Activated naive CD8-positive, alpha-beta T cell treated with anti-CD3 and anti-CD28 coated beads for 36 hours (primary cell): ENCODE measurements around the gene TUBA4B. TPM values are rescaled to one million over a fixed set of nuclear protein-coding genes. Genes with fewer than 3 reads are reported as not detected.
A peak's percentile ranks its signal among the peaks of the same experiment; 100 is the strongest.
"Not testable (repeated sequence)": the region's sequence is repeated elsewhere in the genome, so short reads cannot be mapped to it uniquely, and the experiment has no call there.

ENCODE experiments used
- DNase-seq: peaks from one replicate; pipeline ENCODE4 v3.0.0; 2021
- H3K27ac Mint-ChIP-seq: one replicate; pipeline ENCODE4 v1.8.0; 2022; ENCODE audit warnings: mild to moderate bottlenecking, moderate library complexity, mixed read lengths
- H3K27me3 Mint-ChIP-seq: one replicate; pipeline ENCODE4 v1.8.0; 2022; ENCODE audit warnings: mild to moderate bottlenecking, mixed read lengths
- H3K36me3 Mint-ChIP-seq: one replicate; pipeline ENCODE4 v1.8.0; 2021; ENCODE audit warnings: mild to moderate bottlenecking, mixed read lengths
- H3K4me1 Mint-ChIP-seq: one replicate; pipeline ENCODE4 v1.8.0; 2021; ENCODE audit warnings: mixed read lengths
- H3K4me3 Mint-ChIP-seq: one replicate; pipeline ENCODE4 v1.8.0; 2022; ENCODE audit warnings: mild to moderate bottlenecking, moderate library complexity, mixed read lengths
- H3K9me3 Mint-ChIP-seq: one replicate; pipeline ENCODE4 v1.8.0; 2022; ENCODE audit warnings: mixed read lengths
- total RNA-seq, 2 experiments: library from RNA; stranded (reverse); gene quantifications; one replicate each; pipeline ENCODE4 v1.2.3, GENCODE V29; 2021

The TUBA4B gene
- total RNA-seq, 2 experiments from 2014 or later, result not detected

DNA sequence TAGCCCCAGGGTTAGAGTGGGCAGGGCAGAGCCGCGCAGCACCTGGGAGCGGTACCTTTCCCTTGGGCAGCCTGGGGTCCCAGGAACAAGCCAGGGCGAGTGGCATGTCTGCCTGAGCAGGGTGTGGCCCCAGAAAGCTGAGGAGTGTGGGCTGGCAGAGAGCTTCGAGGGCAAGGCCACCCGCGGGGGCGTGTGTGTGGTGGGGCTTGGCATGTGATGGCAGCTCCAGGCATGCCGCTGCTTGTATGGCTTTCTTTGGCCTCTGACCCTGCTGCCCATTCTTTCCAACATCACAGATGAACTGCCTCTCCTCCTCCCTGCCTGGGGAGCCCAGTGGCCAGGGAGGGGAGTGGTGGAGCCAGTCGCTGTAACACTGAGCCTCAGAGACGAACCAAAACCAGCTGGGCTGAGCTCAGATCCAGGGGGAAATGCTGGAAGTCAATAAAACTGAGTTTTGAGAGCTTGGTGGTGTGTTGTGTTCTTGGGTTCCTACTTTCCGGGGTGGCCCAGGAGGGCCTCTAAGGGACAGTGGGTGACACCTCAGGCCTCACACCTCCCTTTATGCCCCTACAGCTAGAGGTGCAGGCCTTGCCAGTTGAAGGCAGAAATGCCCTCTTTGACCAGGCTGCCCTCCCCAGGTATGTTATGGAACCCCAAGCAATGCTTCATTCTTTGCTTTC, 33.5 kb downstream of the TUBA4B start:
- Mint-ChIP-seq H3K4me3 (no peak overlapping the region), H3K27me3 (no peaks in the 10 kb centered on the region)
- no peak for DNase-seq

DNA sequence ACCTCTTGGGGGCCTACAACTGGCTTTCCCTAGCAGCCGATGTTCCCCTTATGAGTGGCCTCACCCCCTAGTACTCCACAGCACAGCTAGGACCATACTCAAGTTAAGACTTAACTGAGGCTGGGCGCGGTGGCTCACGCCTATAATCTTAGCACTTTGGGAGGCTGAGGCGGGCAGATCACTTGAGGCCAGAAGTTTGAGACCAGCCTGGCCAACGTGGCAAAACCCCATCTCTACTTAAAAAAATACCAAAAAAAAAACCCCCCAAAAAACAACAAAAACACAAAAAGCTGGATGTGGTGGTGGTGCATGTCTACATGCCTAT, 34.0 kb downstream of the TUBA4B start:
- not testable (repeated sequence) for H3K27ac Mint-ChIP-seq, H3K4me3 Mint-ChIP-seq, H3K27me3 Mint-ChIP-seq, DNase-seq, H3K9me3 Mint-ChIP-seq, H3K4me1 Mint-ChIP-seq, H3K36me3 Mint-ChIP-seq

More for the DNA sequence above, 33.5 kb downstream of the TUBA4B start:
- Mint-ChIP-seq H3K4me1 (peaks cover 8% of the 10 kb centered on the region), H3K9me3 (no peaks in the 10 kb centered on the region), H3K36me3 (peaks cover 10% of the 10 kb centered on the region), H3K27ac (no peak overlapping the region)

DNA sequence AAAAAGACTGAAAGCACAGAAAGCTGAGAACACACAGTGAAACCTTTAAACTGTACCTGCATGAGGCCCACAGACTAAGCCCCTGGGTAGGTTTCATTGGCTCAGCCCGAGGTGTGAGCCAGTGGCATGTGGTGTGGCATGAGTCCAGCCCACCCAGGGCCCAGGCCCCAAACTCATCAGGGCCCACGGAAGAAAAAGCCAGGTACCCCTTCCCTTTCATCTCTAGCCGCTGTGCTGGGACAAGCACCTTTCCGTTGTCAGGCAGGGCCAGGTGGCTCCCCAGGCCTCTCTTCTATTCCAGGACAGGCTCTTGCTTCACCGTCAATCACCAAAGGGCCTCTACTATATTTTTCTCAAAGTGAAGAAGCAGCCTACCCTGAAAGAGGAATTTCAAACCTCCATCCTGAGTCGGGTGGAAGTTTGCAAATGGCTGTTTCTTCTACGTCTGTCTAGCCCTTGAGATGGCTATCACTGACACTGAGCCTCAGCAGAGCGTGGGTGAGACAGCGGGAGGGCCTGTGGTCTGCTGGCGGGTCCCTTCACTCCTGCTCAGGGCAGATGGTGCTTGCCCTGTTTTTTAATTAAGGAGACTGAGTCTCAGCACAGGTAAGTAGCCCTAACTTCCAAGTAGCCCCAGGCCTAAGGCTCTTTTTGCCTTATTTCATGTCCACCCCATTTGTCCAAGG, 34.7 kb downstream of the TUBA4B start:
- Mint-ChIP-seq H3K27ac (no peak overlapping the region), H3K9me3 (no peaks in the 10 kb centered on the region), H3K27me3 (no peaks in the 10 kb centered on the region), H3K36me3 (peaks cover 7% of the 10 kb centered on the region), H3K4me3 (no peak overlapping the region), H3K4me1 (peaks cover 6% of the 10 kb centered on the region)
- no peak for DNase-seq

DNA sequence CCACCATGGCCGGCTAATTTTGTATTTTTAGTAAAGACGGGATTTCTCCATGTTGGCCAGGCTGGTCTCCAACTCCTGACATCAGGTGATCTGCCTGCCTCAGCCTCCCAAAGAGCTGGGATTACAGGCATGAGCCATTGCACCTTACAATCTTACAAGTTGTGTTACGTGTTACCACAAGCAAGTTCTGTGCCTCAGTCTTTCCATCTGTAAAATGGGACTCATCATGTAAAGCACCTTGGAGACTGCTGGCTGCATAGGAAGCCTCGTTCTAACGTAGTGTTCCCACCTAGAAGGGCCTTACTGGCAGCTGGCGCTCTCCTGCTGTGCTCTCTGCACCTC, 36.1 kb downstream of the TUBA4B start:
- DNase-seq, result no peak
- no peaks in the 10 kb centered on the region for H3K36me3 Mint-ChIP-seq
- H3K27me3 Mint-ChIP-seq, result no peaks in the 10 kb centered on the region
- H3K9me3 Mint-ChIP-seq, result no peaks in the 10 kb centered on the region
- H3K4me1 Mint-ChIP-seq, result peaks cover 7% of the 10 kb centered on the region
- no peak overlapping the region for H3K4me3 Mint-ChIP-seq
- no peak overlapping the region for H3K27ac Mint-ChIP-seq

DNA sequence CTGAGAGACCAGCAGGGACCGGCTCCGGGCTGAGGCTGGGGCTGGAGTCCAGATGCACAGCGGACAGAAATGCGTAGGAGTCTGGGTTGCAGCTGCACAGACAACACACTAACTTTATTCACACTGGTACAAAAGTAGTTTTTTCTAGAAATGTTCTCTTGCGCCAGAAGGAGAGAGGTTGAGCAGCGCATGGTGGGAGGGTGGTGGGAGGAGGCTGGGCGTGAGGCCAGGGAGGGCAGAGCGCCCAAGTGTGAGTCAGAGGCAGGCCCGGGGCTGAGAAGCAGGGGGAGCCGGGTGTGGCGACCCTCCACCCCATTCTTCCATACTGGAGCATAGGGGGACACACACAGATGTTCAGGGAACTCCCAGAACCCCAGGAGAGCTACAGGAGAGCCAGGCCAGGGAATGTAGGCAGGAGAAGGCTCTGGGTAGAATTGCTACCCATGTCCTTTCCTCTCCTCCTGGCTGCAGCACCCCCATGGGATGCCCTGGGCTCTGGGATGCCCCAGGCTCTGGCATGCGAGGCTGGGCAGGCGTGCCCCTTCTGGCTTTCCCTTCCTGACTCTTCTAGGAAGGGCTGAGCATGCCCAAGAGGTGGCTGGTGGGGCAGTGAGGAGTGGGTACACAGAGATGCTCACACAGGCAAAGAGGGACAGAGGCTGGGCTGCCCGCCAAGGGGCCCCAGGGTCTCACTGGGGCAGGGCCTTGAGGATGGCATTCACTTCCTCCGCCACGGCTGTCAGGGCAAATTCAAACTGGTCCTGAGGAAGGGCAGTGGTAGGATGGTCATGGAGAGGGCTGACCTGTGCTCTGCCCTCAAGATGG, 36.7 kb downstream of the TUBA4B start:
- no peak for DNase-seq
- Mint-ChIP-seq H3K9me3 (no peaks in the 10 kb centered on the region), H3K27ac (no peak overlapping the region), H3K36me3 (no peaks in the 10 kb centered on the region), H3K27me3 (no peaks in the 10 kb centered on the region), H3K4me3 (no peak overlapping the region), H3K4me1 (peaks cover 10% of the 10 kb centered on the region)

DNA sequence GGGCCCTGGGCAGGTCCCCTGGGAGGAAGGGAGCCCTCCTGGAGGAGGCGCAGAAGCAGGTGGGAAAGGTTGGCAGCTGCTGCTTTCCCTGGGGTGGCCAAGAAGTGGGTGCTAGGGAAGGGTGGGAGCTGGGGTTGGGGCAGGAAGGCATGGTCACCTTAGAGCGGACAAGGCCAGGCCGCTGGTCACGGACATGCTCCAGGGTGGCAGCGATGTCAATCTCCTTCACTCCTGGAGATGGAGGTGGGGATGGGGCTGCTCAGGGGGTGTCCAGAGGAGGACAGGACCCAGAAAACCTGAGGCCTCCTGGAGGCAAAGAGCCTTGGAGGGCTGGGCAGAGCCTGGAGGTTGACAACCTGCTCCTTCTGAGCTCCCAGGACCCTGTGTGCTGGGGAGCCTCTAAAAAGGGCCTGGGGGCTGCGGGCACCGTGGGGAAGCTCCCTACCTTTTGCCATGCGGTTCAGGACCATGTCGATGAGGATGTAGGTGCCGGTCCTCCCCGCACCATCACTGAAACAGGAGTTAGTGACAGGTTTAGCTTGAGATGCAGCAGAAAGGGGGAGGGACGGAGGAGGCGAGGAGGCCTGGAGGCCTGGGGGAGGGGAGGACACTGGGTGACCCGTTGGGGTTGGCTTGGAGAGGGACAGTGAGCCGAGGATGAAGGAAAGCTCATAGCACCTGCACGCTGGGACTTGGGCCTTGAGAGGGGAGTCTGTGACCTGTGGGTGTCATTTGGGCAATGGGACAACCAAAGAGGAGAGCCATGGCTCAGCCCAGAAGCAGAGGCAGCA, 37.5 kb downstream of the TUBA4B start:
- DNase-seq, result no peak
- no peaks in the 10 kb centered on the region for H3K9me3 Mint-ChIP-seq
- no peaks in the 10 kb centered on the region for H3K27me3 Mint-ChIP-seq
- H3K4me1 Mint-ChIP-seq, result peaks cover 14% of the 10 kb centered on the region
- H3K4me3 Mint-ChIP-seq, result no peak overlapping the region
- H3K36me3 Mint-ChIP-seq, result no peaks in the 10 kb centered on the region
- H3K27ac Mint-ChIP-seq, result no peak overlapping the region

DNA sequence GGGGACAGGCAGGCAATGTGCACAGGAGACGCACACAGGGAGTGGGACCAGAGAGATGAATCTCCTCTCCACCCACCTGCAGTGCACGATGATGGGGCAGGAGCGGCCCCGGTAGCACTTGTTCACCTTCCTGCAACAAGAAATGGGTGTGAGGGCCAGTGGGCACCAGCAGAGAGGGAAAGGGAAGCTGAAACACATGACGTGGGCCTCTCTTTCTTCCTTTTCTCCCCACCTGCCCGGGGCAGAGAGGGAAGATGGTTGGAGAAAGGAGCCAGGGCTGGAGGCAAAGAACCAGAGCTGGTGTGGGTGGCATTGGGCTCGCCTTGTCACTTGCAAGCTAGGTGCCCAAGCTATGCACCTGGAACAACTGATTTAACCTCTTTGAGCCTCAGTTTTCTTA, 38.4 kb downstream of the TUBA4B start:
- H3K36me3 Mint-ChIP-seq, result no peaks in the 10 kb centered on the region
- H3K9me3 Mint-ChIP-seq, result no peaks in the 10 kb centered on the region
- DNase-seq, result no peak
- H3K27ac Mint-ChIP-seq, result no peak overlapping the region
- no peaks in the 10 kb centered on the region for H3K27me3 Mint-ChIP-seq
- H3K4me3 Mint-ChIP-seq, result no peak overlapping the region
- peaks cover 17% of the 10 kb centered on the region for H3K4me1 Mint-ChIP-seq

DNA sequence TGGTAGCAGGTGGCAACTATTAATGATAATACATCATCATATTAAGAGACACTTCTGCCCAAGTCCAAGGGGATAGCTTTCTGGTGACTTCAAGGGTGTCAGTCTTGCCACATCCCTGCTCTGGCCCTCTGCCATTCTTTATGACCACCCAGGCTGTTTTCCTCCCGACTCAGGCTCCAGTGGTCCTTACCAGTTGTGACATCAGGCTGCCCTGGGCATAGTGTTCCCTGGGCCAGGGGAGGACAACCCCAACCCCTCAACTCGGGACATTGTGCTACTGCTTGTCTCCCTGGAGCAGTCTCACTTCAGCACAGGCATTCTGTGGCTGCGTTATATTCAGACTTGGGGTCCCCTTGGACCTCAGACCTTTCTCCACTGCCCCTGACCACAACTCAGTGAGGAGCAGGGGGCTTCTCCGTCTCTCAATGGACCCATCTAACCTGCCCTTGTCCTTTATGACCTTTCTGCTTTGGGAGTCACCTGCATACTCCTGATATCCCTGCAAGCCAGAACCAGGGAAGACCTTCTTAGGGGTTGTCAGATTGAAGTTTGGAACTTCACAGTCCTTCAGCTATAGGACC, 39.0 kb downstream of the TUBA4B start:
- peaks cover 19% of the 10 kb centered on the region for H3K4me1 Mint-ChIP-seq
- H3K27ac Mint-ChIP-seq, result no peak overlapping the region
- H3K27me3 Mint-ChIP-seq, result no peaks in the 10 kb centered on the region
- H3K36me3 Mint-ChIP-seq, result no peaks in the 10 kb centered on the region
- H3K4me3 Mint-ChIP-seq, result no peak overlapping the region
- no peak for DNase-seq
- no peaks in the 10 kb centered on the region for H3K9me3 Mint-ChIP-seq

DNA sequence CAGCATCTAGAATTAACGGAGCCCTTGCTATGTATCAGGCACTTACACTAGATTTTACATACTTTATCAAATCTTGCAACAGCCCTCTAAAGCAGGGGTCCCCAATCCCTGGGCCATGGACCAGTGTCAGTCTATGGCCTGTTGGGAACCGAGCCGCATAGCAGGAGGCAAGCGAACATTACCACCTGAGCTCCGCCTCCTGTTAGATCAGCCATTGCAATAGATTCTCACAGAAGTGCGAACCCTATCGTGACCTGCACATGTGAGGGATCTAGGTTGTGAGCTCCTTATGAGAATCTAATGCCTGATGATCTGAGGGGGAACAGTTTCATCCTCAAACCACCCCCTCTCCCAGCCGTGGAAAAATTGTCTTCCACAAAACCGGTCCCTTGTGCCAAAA, 39.6 kb downstream of the TUBA4B start:
- no peak for DNase-seq
- no peaks in the 10 kb centered on the region for H3K36me3 Mint-ChIP-seq
- no peak overlapping the region for H3K4me3 Mint-ChIP-seq
- H3K27ac Mint-ChIP-seq, result no peak overlapping the region
- H3K9me3 Mint-ChIP-seq, result no peaks in the 10 kb centered on the region
- peaks cover 22% of the 10 kb centered on the region for H3K4me1 Mint-ChIP-seq
- H3K27me3 Mint-ChIP-seq, result no peaks in the 10 kb centered on the region

DNA sequence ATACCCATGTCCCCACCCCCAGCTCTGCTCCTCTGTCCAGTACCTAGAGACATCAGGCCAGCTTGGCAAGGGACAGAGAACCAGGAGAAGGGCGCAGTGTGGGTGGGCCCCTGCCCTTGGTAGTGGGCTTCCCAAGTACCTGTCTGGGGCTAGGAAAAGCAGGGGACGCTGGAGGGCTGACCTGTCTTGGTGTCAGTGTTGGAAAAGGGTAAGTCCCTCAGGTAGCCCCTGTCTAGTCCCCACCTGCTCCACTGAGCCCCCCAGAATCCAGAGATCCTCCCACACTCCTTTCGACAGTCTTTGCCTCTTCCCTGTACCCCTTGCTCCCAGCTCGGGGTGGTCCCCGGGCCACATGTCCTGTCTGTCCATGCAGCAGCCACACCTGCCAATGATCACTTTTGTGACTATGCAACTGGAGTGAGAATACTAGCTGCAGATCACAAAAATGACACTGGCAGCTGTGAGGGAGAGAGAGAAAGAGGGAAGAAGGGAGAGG, 40.7 kb downstream of the TUBA4B start:
- no peaks in the 10 kb centered on the region for H3K9me3 Mint-ChIP-seq
- H3K27me3 Mint-ChIP-seq, result no peaks in the 10 kb centered on the region
- no peaks in the 10 kb centered on the region for H3K36me3 Mint-ChIP-seq
- DNase-seq, result no peak
- H3K4me1 Mint-ChIP-seq, result peaks cover 25% of the 10 kb centered on the region
- H3K27ac Mint-ChIP-seq, result peak overlapping the region; percentile 71
- peak overlapping the region; percentile 75 for H3K4me3 Mint-ChIP-seq

DNA sequence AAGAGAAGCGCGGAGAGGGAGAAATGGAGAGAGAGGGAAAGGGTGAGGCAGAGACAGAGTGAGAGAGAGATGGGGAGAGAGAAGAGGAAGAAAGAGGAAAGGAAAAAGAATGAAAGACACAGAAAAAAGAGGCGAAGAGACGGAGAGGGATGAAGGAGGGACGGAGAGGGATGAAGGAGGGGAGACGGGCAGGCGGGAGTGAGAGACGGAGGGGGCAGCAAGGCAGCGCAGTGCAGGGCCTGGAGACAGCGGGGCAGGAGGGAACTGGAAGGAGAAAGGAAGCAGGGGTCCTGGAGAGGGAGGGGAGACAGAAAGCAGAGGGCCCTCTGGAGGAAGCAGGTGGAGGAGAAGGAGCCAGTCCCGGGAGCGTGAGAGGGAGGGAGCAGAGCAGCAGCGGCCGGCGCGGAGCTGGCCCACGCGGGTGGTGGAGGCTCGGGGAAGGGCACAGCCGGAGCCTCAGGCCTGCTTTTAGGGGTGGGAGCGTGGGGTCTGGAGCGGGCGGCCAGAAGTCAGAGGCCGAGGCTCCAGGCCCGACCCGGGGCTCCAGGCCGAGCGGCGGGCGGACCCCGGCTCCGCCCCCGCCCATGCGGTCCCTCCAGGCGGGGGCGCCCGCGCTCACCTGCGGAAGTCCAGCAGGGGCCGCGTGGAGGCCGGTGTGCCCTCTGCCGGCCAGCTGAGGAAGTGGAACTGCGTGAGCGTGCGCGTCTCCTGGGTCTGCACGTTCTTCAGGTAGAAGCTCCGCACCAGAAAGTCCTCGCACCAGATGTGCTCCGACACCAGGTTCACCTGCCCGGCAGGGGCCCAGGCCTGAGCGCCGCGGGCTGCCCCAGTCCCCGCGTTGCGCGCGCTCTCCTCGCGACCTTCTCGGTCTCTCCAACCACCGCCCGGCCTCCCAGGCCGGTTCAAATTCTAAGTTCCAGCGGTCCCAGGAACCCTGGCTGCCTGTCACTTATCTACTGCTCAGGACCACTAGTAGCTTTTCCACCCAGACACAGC, 41.6 kb downstream of the TUBA4B start:
- no peaks in the 10 kb centered on the region for H3K36me3 Mint-ChIP-seq
- no peaks in the 10 kb centered on the region for H3K27me3 Mint-ChIP-seq
- peaks cover 25% of the 10 kb centered on the region for H3K4me1 Mint-ChIP-seq
- peak overlapping the region; percentile 71 for H3K27ac Mint-ChIP-seq
- peak overlapping the region; percentile 75 for H3K4me3 Mint-ChIP-seq
- DNase-seq, result peak; percentile 91
- H3K9me3 Mint-ChIP-seq, result no peaks in the 10 kb centered on the region

DNA sequence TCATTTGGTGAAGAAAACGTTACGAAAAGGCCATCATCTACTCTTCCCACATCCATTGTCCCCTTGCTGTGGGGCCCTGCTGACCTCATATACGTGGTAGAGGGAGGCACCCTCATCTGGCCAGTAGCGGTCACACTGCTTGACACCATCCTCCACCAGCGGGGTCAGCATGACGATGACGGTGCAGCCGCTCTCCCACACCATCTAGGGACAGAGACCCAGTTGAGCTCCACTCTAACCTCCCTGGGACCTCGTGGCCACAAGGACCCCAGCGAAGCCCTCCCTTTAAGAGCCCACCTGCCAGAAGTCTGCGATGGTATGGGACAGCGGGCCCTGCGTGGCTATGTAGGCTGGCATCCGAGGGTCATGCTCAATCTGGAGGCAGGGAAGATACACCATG, 43.1 kb downstream of the TUBA4B start:
- no peak for DNase-seq
- H3K27me3 Mint-ChIP-seq, result peaks cover 8% of the 10 kb centered on the region
- no peak overlapping the region for H3K27ac Mint-ChIP-seq
- no peaks in the 10 kb centered on the region for H3K36me3 Mint-ChIP-seq
- no peak overlapping the region for H3K4me3 Mint-ChIP-seq
- peaks cover 25% of the 10 kb centered on the region for H3K4me1 Mint-ChIP-seq
- no peaks in the 10 kb centered on the region for H3K9me3 Mint-ChIP-seq

DNA sequence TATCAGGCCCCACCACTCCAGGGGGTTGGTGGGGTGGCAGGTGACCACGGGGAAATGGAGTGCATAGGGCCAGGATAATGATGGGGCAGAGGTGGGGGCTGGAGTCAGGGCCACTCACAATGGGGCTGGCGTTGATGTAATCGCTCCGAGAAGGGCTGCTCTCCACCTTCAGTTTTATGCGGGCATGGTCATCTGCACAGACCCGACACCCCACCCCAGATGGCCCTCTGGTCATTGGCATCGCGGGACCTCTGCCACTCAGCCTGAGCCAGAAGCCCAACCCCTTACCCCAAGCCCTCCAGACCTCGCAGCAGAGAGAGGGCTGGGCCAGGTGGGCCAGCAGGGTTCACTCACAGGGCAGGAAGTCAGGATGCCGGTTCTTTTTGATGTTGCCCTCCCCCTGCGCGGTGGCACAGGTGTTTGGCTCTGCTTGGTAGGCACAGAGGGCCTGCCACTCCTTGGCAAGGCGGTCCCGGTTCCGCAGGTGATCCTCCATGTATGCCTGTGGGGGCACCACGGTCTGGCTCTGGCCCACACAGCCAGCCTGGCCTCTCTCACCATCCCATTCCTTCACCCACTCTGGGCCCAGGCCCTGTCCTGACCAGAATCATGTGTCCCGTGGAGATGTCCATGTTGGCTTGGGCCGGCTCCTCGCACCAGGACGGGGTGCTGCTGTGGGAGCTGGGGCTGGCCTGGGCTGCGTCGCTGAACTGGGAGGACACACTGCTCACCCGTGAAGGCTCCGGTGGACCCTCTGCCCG, 43.8 kb downstream of the TUBA4B start:
- no peak overlapping the region for H3K4me3 Mint-ChIP-seq
- DNase-seq, result no peak
- peaks cover 11% of the 10 kb centered on the region for H3K27me3 Mint-ChIP-seq
- peaks cover 25% of the 10 kb centered on the region for H3K4me1 Mint-ChIP-seq
- H3K9me3 Mint-ChIP-seq, result no peaks in the 10 kb centered on the region
- no peaks in the 10 kb centered on the region for H3K36me3 Mint-ChIP-seq
- H3K27ac Mint-ChIP-seq, result no peak overlapping the region
